HepG2 (cell line): ENCODE measurements around the gene BRCA1. TPM values are rescaled to one million over a fixed set of nuclear protein-coding genes. Genes with fewer than 3 reads are reported as not detected.

Source experiments
- FOXK2 ChIP-seq: fragments of 450-650 bp; IDR thresholded peaks from 2 replicates; pipeline ENCODE4 v1.6.1; 2016
- IRF9 ChIP-seq: sonication (generic); formaldehyde crosslinking; IDR thresholded peaks from 2 replicates; pipeline ENCODE4 v1.8.0; 2022; ENCODE audit warnings: missing genetic modification reagents, mild to moderate bottlenecking, borderline replicate concordance
- NR2C2 ChIP-seq: sonication (generic); formaldehyde crosslinking; IDR thresholded peaks from 2 replicates; pipeline ENCODE4 v1.4.0; 2020; ENCODE audit warnings: missing genetic modification reagents, mild to moderate bottlenecking, moderate library complexity, borderline replicate concordance
- PBX3 ChIP-seq: sonication (generic); formaldehyde crosslinking; IDR thresholded peaks from 2 replicates; pipeline ENCODE4 v1.8.1; 2023; ENCODE audit warnings: missing genetic modification reagents, inconsistent platforms, borderline replicate concordance
- PREB ChIP-seq: sonication (generic); formaldehyde crosslinking; IDR thresholded peaks from 2 replicates; pipeline ENCODE4 v1.4.0; 2020; ENCODE audit warnings: missing genetic modification reagents
- SNAPC4 ChIP-seq: sonication (generic); formaldehyde crosslinking; IDR thresholded peaks from 2 replicates; pipeline ENCODE4 v1.4.0; 2020; ENCODE audit warnings: mild to moderate bottlenecking, missing genetic modification reagents
- SSRP1 ChIP-seq: IDR thresholded peaks from 2 replicates; pipeline ENCODE4 v1.6.1; 2016; ENCODE audit warnings: control low read depth
- TBP ChIP-seq: sonication (generic); formaldehyde crosslinking; IDR thresholded peaks from 2 replicates; pipeline ENCODE4 v1.5.0; 2020; ENCODE audit warnings: missing genetic modification reagents
- TCF12 ChIP-seq, 2 experiments: fragments of 450-650 bp in 1 of 2; sonication (generic) in 1 of 2; formaldehyde crosslinking in 1 of 2; IDR thresholded peaks; 2 replicates each; pipeline versions ENCODE4 v1.6.1 to v1.8.0; 2017 to 2022; ENCODE audit warnings: antibody characterized with exemption in 1 of 2, mild to moderate bottlenecking in 1 of 2, missing genetic modification reagents in 1 of 2, moderate library complexity in 1 of 2
- TEF ChIP-seq: sonication (generic); formaldehyde crosslinking; IDR thresholded peaks from 2 replicates; pipeline ENCODE4 v1.5.0; 2020; ENCODE audit warnings: missing genetic modification reagents
- ZNF496 ChIP-seq: sonication (generic); formaldehyde crosslinking; IDR thresholded peaks from 2 replicates; pipeline ENCODE4 v1.8.1; 2023; ENCODE audit warnings: mild to moderate bottlenecking, moderate library complexity, missing genetic modification reagents; ENCODE audit not compliant: insufficient replicate concordance
- ZNF704 ChIP-seq: sonication (generic); formaldehyde crosslinking; IDR thresholded peaks from 2 replicates; pipeline ENCODE4 v1.8.1; 2023; ENCODE audit warnings: mild to moderate bottlenecking, inconsistent platforms, moderate library complexity, missing genetic modification reagents, borderline replicate concordance
- ZNF710 ChIP-seq: sonication (generic); formaldehyde crosslinking; IDR thresholded peaks from 2 replicates; pipeline ENCODE4 v1.5.0; 2020; ENCODE audit warnings: mild to moderate bottlenecking, missing genetic modification reagents, borderline replicate concordance
- ZSCAN25 ChIP-seq: sonication (generic); formaldehyde crosslinking; IDR thresholded peaks from 2 replicates; pipeline ENCODE4 v1.8.0; 2022; ENCODE audit warnings: mild to moderate bottlenecking, missing genetic modification reagents
- polyA plus RNA-seq, 8 experiments: library from polyadenylated mRNA; depleted of rRNA in 3 of 8; stranded (reverse) in 7 of 8; unstranded in 1 of 8; fragments of >200 nt; fragmentation: Illumina TruSeq in 4 of 8; extraction: Trizol in 4 of 8; gene quantifications; 2 replicates each; pipeline versions ENCODE4 v1.2.1 to v1.2.3, GENCODE V29; 2011 to 2016; ENCODE audit warnings: low read depth in 4 of 8, missing spikeins in 1 of 8, mixed read lengths in 1 of 8; ENCODE audit not compliant: insufficient read depth in 1 of 8
- total RNA-seq, 5 experiments: library from RNA; depleted of rRNA; stranded (reverse); fragments of >200 nt; fragmentation: Illumina TruSeq; extraction: Trizol; gene quantifications; 2 replicates each; pipeline ENCODE4 v1.2.3, GENCODE V29; 2016; ENCODE audit warnings: low read depth in 1 of 5

Gene BRCA1
- total and polyA plus RNA-seq, 2 of the 13 experiments (the other 11 are each of a cell fraction or from before 2014, with no cell fraction given), result 13.3 to 37.5 TPM

- TF ChIP-seq FOXK2 (peak; percentile 91), TCF12 (IDR thresholded peaks at IDR 0.05) (no peak), TCF12 (CRISPR knock-in tag; IDR thresholded peaks at IDR 0.05) (no peak), IRF9 (CRISPR knock-in tag) (no peak), PREB (no peak), TEF (no peak), PBX3 (CRISPR knock-in tag) (no peak), TBP (CRISPR knock-in tag) (no peak), SSRP1 (CRISPR knock-in tag) (peak; percentile 93; the same call in 1 of the 2 replicates), SNAPC4 (CRISPR knock-in tag) (no peak; the same call in 1 of the 2 replicates), ZNF704 (CRISPR knock-in tag) (no peak), NR2C2 (CRISPR knock-in tag) (peak; percentile 73), ZSCAN25 (CRISPR knock-in tag) (no peak), ZNF710 (CRISPR knock-in tag) (no peak), ZNF496 (CRISPR knock-in tag) (no peak)
Measured at GRCh38 chr17:43170766-43171585, 45.8 kb upstream of the BRCA1 start, which contains the start of gene NBR1 (continued).
